ACHN (cell line): ENCODE data around the gene TMEM255B.
A peak's percentile ranks its signal among the peaks of the same experiment; 100 is the strongest.

Experiments
- DNase-seq: peaks from one replicate; pipeline ENCODE4 v3.0.0-alpha.2; 2015
- in situ Hi-C: cut with HindIII; loops from 2 replicates; pipeline ENCODE4 v1.10.0; 2017; ENCODE audit warnings: low sequenced_read_pairs, low pct_ligation_motif_present, low pct_unique_long_range_greater_than_20kb

Gene TMEM255B

GRCh38 chr13:113848020-113848419, 89.0 kb downstream of the TMEM255B start:
- DNase-seq = no peak
- in situ Hi-C loops = no loop called here

GRCh38 chr13:113848431-113849260, 89.6 kb downstream of the TMEM255B start:
- no peak for DNase-seq
- in situ Hi-C loops = no loop called here

- DNase-seq = no peak
- in situ Hi-C loops = no loop called here
Measured at GRCh38 chr13:113849546-113849945, 90.5 kb downstream of the TMEM255B start.

GRCh38 chr13:113849981-113850721, 91.1 kb downstream of the TMEM255B start:
- DNase-seq = no peak
- in situ Hi-C loops = no loop called here

GRCh38 chr13:113850722-113851479, 91.9 kb downstream of the TMEM255B start:
- no peak for DNase-seq

GRCh38 chr13:113851480-113851803, 92.4 kb downstream of the TMEM255B start:
- in situ Hi-C loops = no loop called here

More at GRCh38 chr13:113850722-113851479, 91.9 kb downstream of the TMEM255B start:
- in situ Hi-C loops = no loop called here

GRCh38 chr13:113851826-113852535, 93.0 kb downstream of the TMEM255B start:
- in situ Hi-C loops = no loop called here
- DNase-seq = no peak

More at GRCh38 chr13:113851480-113851803, 92.4 kb downstream of the TMEM255B start:
- DNase-seq = no peak

- in situ Hi-C loops = no loop called here
- DNase-seq = no peak
Measured at GRCh38 chr13:113852536-113853517, 93.8 kb downstream of the TMEM255B start.

- DNase-seq = no peak
- in situ Hi-C loops = no loop called here
Measured at GRCh38 chr13:113853518-113854237, 94.7 kb downstream of the TMEM255B start.

GRCh38 chr13:113854238-113855011, 95.4 kb downstream of the TMEM255B start:
- no peak for DNase-seq
- in situ Hi-C loops = no loop called here

- in situ Hi-C loops = no loop called here
- no peak for DNase-seq
Measured at GRCh38 chr13:113855012-113855921, 96.2 kb downstream of the TMEM255B start.

GRCh38 chr13:113855931-113856715, 97.1 kb downstream of the TMEM255B start:
- in situ Hi-C loops = no loop called here
- no peak for DNase-seq

- in situ Hi-C loops = no loop called here
- peak; percentile 49 for DNase-seq
Measured at GRCh38 chr13:113856716-113857065, 97.7 kb downstream of the TMEM255B start.

GRCh38 chr13:113857531-113858195, 98.6 kb downstream of the TMEM255B start:
- in situ Hi-C loops = no loop called here
- no peak for DNase-seq
